HG02885 (cell line): Measurements from ENCODE around the gene SLC4A2.
A peak's percentile ranks its signal among the peaks of the same experiment; 100 is the strongest.

Experiments
- ATAC-seq: cut with Tn5 transposase; IDR thresholded peaks from one replicate; pipeline ENCODE4 v1.9.1; 2021; ENCODE audit warnings: mild to moderate bottlenecking; ENCODE audit not compliant: unreplicated experiment, poor library complexity

SLC4A2 gene

GRCh38 chr7:151110236-151110940, 51.0 kb downstream of the SLC4A2 start:
- no peak for ATAC-seq

GRCh38 chr7:151110941-151111645, 51.7 kb downstream of the SLC4A2 start:
- ATAC-seq: peak; percentile 80

- ATAC-seq: no peak
Observed at GRCh38 chr7:151113344-151114150, 54.2 kb downstream of the SLC4A2 start.

GRCh38 chr7:151114151-151115090, 55.0 kb downstream of the SLC4A2 start:
- ATAC-seq: peak; percentile 30

- ATAC-seq: peak; percentile 48
Observed at GRCh38 chr7:151115121-151115835, 55.9 kb downstream of the SLC4A2 start.

GRCh38 chr7:151115836-151116418, 56.5 kb downstream of the SLC4A2 start:
- ATAC-seq: no peak

- ATAC-seq: no peak
Observed at GRCh38 chr7:151116603-151117440, 57.4 kb downstream of the SLC4A2 start.

GRCh38 chr7:151117565-151117964, 58.2 kb downstream of the SLC4A2 start:
- no peak for ATAC-seq

GRCh38 chr7:151118108-151119054, 59.0 kb downstream of the SLC4A2 start:
- ATAC-seq: no peak

GRCh38 chr7:151119055-151119415, 59.6 kb downstream of the SLC4A2 start:
- ATAC-seq: no peak

- no peak for ATAC-seq
Observed at GRCh38 chr7:151119902-151120301, 60.5 kb downstream of the SLC4A2 start.

- ATAC-seq: no peak
Observed at GRCh38 chr7:151120896-151121295, 61.5 kb downstream of the SLC4A2 start.

- no peak for ATAC-seq
Observed at GRCh38 chr7:151121380-151122170, 62.2 kb downstream of the SLC4A2 start.

- no peak for ATAC-seq
Observed at GRCh38 chr7:151122276-151122675, 62.9 kb downstream of the SLC4A2 start.

GRCh38 chr7:151122796-151123157, 63.4 kb downstream of the SLC4A2 start:
- ATAC-seq: no peak

GRCh38 chr7:151123158-151123821, 63.9 kb downstream of the SLC4A2 start:
- ATAC-seq: no peak
